B cell (primary cell): Measurements from ENCODE around the gene CEACAM21. TPM values are rescaled to one million over a fixed set of nuclear protein-coding genes. Genes with fewer than 3 reads are reported as not detected.

Experiments
- ATAC-seq: fragments of 200-7000 bp; cut with Tn5 transposase; one replicate; pipeline ENCODE4 v1.10.0; 2021; ENCODE audit warnings: low read depth, mild to moderate bottlenecking, moderate number of reproducible peaks, moderate library complexity
- CTCF ChIA-PET: fragments of 350-600 bp; sonication (Branson Sonifier 250); formaldehyde crosslinking; loops from one replicate; lab custom pipeline; 2021; ENCODE audit warnings: antibody characterized with exemption, inconsistent platforms; lab: Charles Lee
- POLR2A ChIA-PET: fragments of 350-600 bp; sonication (Branson Sonifier 250); formaldehyde crosslinking; loops from one replicate; lab custom pipeline; 2021; ENCODE audit warnings: antibody characterized with exemption; lab: Charles Lee
- DNase-seq: peaks from one replicate; pipeline ENCODE4 v3.0.0; 2013
- H2AFZ ChIP-seq: 2 replicates; pipeline ENCODE4 v1.6.1; 2012; ENCODE audit warnings: mild to moderate bottlenecking, low read depth, low read length; ENCODE audit not compliant: insufficient read depth, poor library complexity, severe bottlenecking
- H3K27ac ChIP-seq, 2 donors: 1 replicate in 1 of 2; 2 replicates in 1 of 2; pipeline ENCODE4 v1.5.1; 2012 to 2013; ENCODE audit warnings: low read length in 2 of 2, mild to moderate bottlenecking in 2 of 2, moderate library complexity in 1 of 2
- H3K27me3 ChIP-seq, 4 experiments: fragments of 200-600 bp in 1 of 4; sonication (generic) in 1 of 4; replicated peaks in 1 of 4; 1 replicate in 2 of 4; 2 replicates in 2 of 4; pipeline versions ENCODE4 v1.6.1 to v1.7.0; 2013 to 2016; ENCODE audit warnings: low read length in 3 of 4, mild to moderate bottlenecking in 2 of 4, mixed read lengths in 1 of 4, moderate library complexity in 1 of 4; ENCODE audit not compliant: insufficient read depth in 4 of 4, control insufficient read depth in 3 of 4; ENCODE audit errors: control extremely low read depth in 1 of 4
- H3K36me3 ChIP-seq, 2 experiments: replicated peaks in 1 of 2; 1 replicate in 1 of 2; 2 replicates in 1 of 2; pipeline versions ENCODE4 v1.6.1 to v1.7.1; 2013; ENCODE audit warnings: low read length in 1 of 2; ENCODE audit not compliant: insufficient read depth in 2 of 2, control insufficient read depth in 1 of 2; ENCODE audit errors: control extremely low read depth in 1 of 2, extremely low read depth in 1 of 2
- H3K4me1 ChIP-seq, 2 donors: fragments of 200-600 bp in 1 of 2; sonication (generic) in 1 of 2; 1 replicate in 1 of 2; 2 replicates in 1 of 2; pipeline versions ENCODE4 v1.5.1 to v1.6.1; 2013 to 2017; ENCODE audit warnings: low read length in 2 of 2; ENCODE audit not compliant: control insufficient read depth in 2 of 2, insufficient read depth in 2 of 2
- H3K4me2 ChIP-seq: replicated peaks from 2 replicates; pipeline ENCODE3; 2012; ENCODE audit warnings: mild to moderate bottlenecking, low read depth, low read length; ENCODE audit not compliant: poor library complexity, severe bottlenecking
- H3K4me3 ChIP-seq, 5 experiments: fragments of 200-600 bp in 1 of 5; sonication (generic) in 1 of 5; 1 replicate in 3 of 5; 2 replicates in 2 of 5; pipeline versions ENCODE4 v1.5.1 to v1.7.0; 2011 to 2016; ENCODE audit warnings: low read length in 4 of 5, mild to moderate bottlenecking in 4 of 5, low read depth in 2 of 5, control low read depth in 1 of 5, moderate library complexity in 1 of 5; ENCODE audit not compliant: insufficient read depth in 1 of 5; ENCODE audit errors: control extremely low read depth in 1 of 5, extremely low read depth in 1 of 5
- H3K79me2 ChIP-seq: fragments of 200-600 bp; sonication (generic); one replicate; pipeline ENCODE4 v1.6.0; 2016; ENCODE audit warnings: low read length; ENCODE audit not compliant: control insufficient read depth, insufficient read depth
- H3K9ac ChIP-seq: fragments of 200-600 bp; sonication (generic); 2 replicates; pipeline ENCODE4 v1.6.1; 2017; ENCODE audit warnings: mild to moderate bottlenecking, low read length, moderate library complexity
- H3K9me3 ChIP-seq, 3 donors: one replicate each; pipeline versions ENCODE4 v1.6.1 to v1.7.1; 2013; ENCODE audit warnings: low read length in 2 of 3; ENCODE audit not compliant: control insufficient read depth in 2 of 3, insufficient read depth in 1 of 3; ENCODE audit errors: control extremely low read depth in 1 of 3
- H4K20me1 ChIP-seq: 2 replicates; pipeline ENCODE4 v1.6.0; 2012; ENCODE audit warnings: mild to moderate bottlenecking, low read length; ENCODE audit not compliant: insufficient read depth, control insufficient read depth, poor library complexity, severe bottlenecking
- H3K27ac Mint-ChIP-seq: one replicate; pipeline ENCODE4 v1.8.0; 2021; ENCODE audit warnings: mixed read lengths
- H3K27me3 Mint-ChIP-seq: one replicate; pipeline ENCODE4 v1.8.0; 2021; ENCODE audit warnings: mixed read lengths
- H3K4me1 Mint-ChIP-seq: one replicate; pipeline ENCODE4 v1.8.0; 2021; ENCODE audit warnings: mixed read lengths
- H3K4me3 Mint-ChIP-seq: one replicate; pipeline ENCODE4 v1.8.0; 2021; ENCODE audit warnings: mixed read lengths
- H3K9me3 Mint-ChIP-seq: one replicate; pipeline ENCODE4 v1.8.0; 2022; ENCODE audit warnings: mixed read lengths; ENCODE audit not compliant: insufficient read depth
- CTCF ChIP-seq: fragments of 200-600 bp; IDR thresholded peaks from one replicate; pipeline ENCODE4 v1.8.0; 2022; ENCODE audit warnings: antibody characterized with exemption, mild to moderate bottlenecking
- EZH2 ChIP-seq: IDR thresholded peaks from 2 replicates; pipeline ENCODE4 v1.6.1; 2012; ENCODE audit warnings: borderline replicate concordance, low read depth, mild to moderate bottlenecking, moderate library complexity, low read length; ENCODE audit not compliant: insufficient read depth, poor library complexity, severe bottlenecking
- WGBS: methylation state at CpG from one replicate; pipeline ENCODE4 v1.1.5; 2013; ENCODE audit warnings: missing lambda C conversion rate; ENCODE audit not compliant: insufficient coverage; 5-methylcytosine and 5-hydroxymethylcytosine counted together
- intact Hi-C: fragments of 100-400 bp; cut with micrococcal nuclease; formaldehyde crosslinking; loops from one replicate; pipeline ENCODE4 v1.10.0; 2022
- polyA plus RNA-seq: library from polyadenylated mRNA; depleted of rRNA; stranded (reverse); fragments of >200 nt; gene quantifications from 2 replicates; pipeline ENCODE4 v1.2.3, GENCODE V29; 2012
- total RNA-seq, 2 donors: library from RNA; stranded (reverse); fragments of 120-200 nt in 1 of 2; gene quantifications; 1 replicate in 1 of 2; 2 replicates in 1 of 2; pipeline versions ENCODE4 v1.2.3 to v1.2.4, GENCODE V29; 2013 to 2022

Gene CEACAM21
- total and polyA plus RNA-seq, 2 donors (not counting 1 experiment from before 2014, with no cell fraction given), result 18.9 to 27.3 TPM

GRCh38 chr19:41570179-41570578 is 5.8 kb upstream of the CEACAM21 start:
- Mint-ChIP-seq H3K9me3 (no peaks in the 10 kb centered on the region), H3K4me1 (peaks cover 10% of the 10 kb centered on the region), H3K27ac (no peak overlapping the region), H3K27me3 (peaks cover 3% of the 10 kb centered on the region), H3K4me3 (no peak overlapping the region)
- Histone ChIP-seq H2AFZ (no peak overlapping the region), H3K4me2 (no peak overlapping the region), H3K9ac (no peak overlapping the region), H3K4me1 (peaks cover 11 to 13% of the 10 kb centered on the region in 2 donors), H3K27me3 (peaks cover 0 to 3% (median under 1%) of the 10 kb centered on the region in 4 experiments), H3K79me2 (peaks cover 58% of the 10 kb centered on the region), H3K9me3 (no peaks in the 10 kb centered on the region), H4K20me1 (peaks cover 23% of the 10 kb centered on the region), H3K4me3 (no peak overlapping the region), H3K27ac (no peak overlapping the region), H3K36me3 (peaks cover 1 to 3% of the 10 kb centered on the region in 2 experiments)
- TF ChIP-seq EZH2, result no peak
- TF ChIP-seq CTCF, result no peak
- intact Hi-C loops, result loop anchor here (1.0 to 10.0 kb wide), 3 partner anchors 53 to 305 kb away; partner anchors contain the start of gene HNRNPUL1
- WGBS, result 86% methylated on average over 2 of the region's 3 CpGs
- CTCF ChIA-PET, result interaction anchor here (0.8 to 18.0 kb wide), 25 partner anchors 8 to 443 kb away, joined by 3 to 549 read pairs (median 7); partner anchors contain the start of genes CCDC97, DMAC2, ERICH4 and HNRNPUL1
- ATAC-seq (no peak), DNase-seq (no peak)
- POLR2A ChIA-PET, result interaction anchor here (0.6 to 1.9 kb wide), 3 partner anchors 24 to 334 kb away, joined by 3 to 6 read pairs (median 5); no protein-coding TSS in a partner anchor

GRCh38 chr19:41570639-41571112 is 5.3 kb upstream of the CEACAM21 start:
- POLR2A ChIA-PET, result interaction anchor here (0.6 to 1.9 kb wide), 3 partner anchors 25 to 334 kb away, joined by 3 to 6 read pairs (median 5); no protein-coding TSS in a partner anchor

More at GRCh38 chr19:41570639-41571112, 5.3 kb upstream of the CEACAM21 start:
- H3K9me3 Mint-ChIP-seq, result no peaks in the 10 kb centered on the region
- H3K4me1 Mint-ChIP-seq, result peaks cover 11% of the 10 kb centered on the region
- H3K27me3 Mint-ChIP-seq, result peaks cover under 1% of the 10 kb centered on the region
- DNase-seq (peak; percentile 88), ATAC-seq (peak; percentile 98)
- intact Hi-C loops, result loop anchor here (1.0 to 10.0 kb wide), 3 partner anchors 54 to 306 kb away; partner anchors contain the start of gene HNRNPUL1
- TF ChIP-seq CTCF (peak; percentile 91), EZH2 (no peak)
- CTCF ChIA-PET, result interaction anchor here (0.6 to 18.0 kb wide), 27 partner anchors 9 to 444 kb away, joined by 3 to 549 read pairs (median 7); partner anchors contain the start of genes CCDC97, DMAC2, ERICH4 and HNRNPUL1
- peaks cover 1 to 3% of the 10 kb centered on the region in 2 experiments for H3K36me3 ChIP-seq
- no peaks in the 10 kb centered on the region for H3K9me3 ChIP-seq
- no peak overlapping the region for H3K9ac ChIP-seq
- no peak overlapping the region for H3K4me3 ChIP-seq
- H3K27ac ChIP-seq, result no peak overlapping the region
- H4K20me1 ChIP-seq, result peaks cover 23% of the 10 kb centered on the region
- no peak overlapping the region for H3K27ac Mint-ChIP-seq
- peaks cover 9 to 12% of the 10 kb centered on the region in 2 donors for H3K4me1 ChIP-seq
- H2AFZ ChIP-seq, result no peak overlapping the region
- H3K4me3 Mint-ChIP-seq, result no peak overlapping the region
- H3K4me2 ChIP-seq, result no peak overlapping the region
- no peaks in the 10 kb centered on the region for H3K27me3 ChIP-seq
- WGBS, result 0% methylated on average over 4 of the region's 7 CpGs
- peaks cover 55% of the 10 kb centered on the region for H3K79me2 ChIP-seq
